ENCODE measurements around the gene ZNF740.
A peak's percentile ranks its signal among the peaks of the same experiment; 100 is the strongest.

ZNF740 gene

GRCh38 chr12:53212931-53213330, 32.4 kb downstream of the ZNF740 start:
- DNase-seq (ENCODE audit: low read depth in 2 of 2, low spot score in 1 of 2), result no peak

- DNase-seq (ENCODE audit: low read depth in 2 of 2, low spot score in 1 of 2), result peak; percentile 68
Observed at GRCh38 chr12:53213348-53213747, 32.8 kb downstream of the ZNF740 start.

GRCh38 chr12:53214221-53214620, 33.7 kb downstream of the ZNF740 start:
- no peak for DNase-seq (ENCODE audit: low read depth in 2 of 2, low spot score in 1 of 2)

DNA sequence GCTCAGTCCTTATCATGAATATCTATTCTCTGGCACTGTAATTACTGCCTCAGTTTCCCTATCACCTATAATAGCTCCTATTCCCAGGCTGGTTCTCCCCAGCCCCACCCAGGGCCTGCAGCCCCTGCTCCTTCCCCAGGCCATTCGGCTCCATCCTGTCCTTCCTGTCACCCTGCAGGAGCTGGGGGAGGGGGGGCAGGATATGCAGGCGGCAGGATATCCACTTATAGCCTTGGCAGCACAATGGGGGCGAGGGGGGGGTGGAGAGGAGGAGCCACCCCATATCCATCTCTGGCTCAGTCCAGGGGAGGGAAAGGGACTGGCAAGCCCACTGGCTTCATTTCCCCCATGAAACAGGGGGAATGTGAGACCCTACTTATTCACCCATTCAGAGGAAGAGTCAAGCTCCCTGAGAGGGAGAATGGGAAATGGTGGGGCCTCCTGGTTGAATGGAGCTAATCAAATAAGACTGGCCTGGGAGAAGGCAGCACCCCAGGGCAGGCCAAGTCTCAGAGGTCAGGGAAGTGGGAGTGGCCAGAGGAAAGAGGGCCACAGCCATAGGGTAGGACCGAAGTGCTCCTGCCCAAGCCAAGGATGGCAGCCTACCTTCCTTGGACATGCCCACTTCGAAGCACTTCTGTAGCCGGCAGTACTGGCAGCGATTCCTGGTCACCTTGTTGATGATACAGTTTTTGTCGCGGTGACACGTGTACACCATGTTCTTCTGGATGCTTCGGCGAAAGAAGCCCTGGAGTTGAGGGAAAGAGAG, 34.3 kb downstream of the ZNF740 start:
- DNase-seq (ENCODE audit: low read depth in 2 of 2, low spot score in 1 of 2), result no peak

DNA sequence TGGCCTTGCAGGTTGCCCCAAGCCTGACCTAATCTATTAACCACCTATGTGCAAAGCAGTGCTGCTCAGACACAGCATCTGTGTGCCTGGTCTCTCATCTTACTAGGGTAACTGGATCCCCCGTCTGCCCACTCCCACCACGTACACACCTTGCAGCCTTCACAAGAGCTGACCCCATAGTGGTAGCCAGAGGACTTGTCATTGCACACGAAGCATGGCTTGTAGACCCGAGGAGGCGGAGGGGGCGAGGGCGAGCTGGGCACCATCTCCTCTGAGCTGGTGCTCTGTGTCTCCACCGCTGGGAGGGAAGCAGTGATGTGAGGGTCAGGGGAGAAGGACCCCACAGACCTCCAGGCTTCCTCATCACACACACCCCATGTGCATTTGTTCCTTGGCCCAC, 35.0 kb downstream of the ZNF740 start:
- no peak for DNase-seq (ENCODE audit: low read depth in 2 of 2, low spot score in 1 of 2)

DNA sequence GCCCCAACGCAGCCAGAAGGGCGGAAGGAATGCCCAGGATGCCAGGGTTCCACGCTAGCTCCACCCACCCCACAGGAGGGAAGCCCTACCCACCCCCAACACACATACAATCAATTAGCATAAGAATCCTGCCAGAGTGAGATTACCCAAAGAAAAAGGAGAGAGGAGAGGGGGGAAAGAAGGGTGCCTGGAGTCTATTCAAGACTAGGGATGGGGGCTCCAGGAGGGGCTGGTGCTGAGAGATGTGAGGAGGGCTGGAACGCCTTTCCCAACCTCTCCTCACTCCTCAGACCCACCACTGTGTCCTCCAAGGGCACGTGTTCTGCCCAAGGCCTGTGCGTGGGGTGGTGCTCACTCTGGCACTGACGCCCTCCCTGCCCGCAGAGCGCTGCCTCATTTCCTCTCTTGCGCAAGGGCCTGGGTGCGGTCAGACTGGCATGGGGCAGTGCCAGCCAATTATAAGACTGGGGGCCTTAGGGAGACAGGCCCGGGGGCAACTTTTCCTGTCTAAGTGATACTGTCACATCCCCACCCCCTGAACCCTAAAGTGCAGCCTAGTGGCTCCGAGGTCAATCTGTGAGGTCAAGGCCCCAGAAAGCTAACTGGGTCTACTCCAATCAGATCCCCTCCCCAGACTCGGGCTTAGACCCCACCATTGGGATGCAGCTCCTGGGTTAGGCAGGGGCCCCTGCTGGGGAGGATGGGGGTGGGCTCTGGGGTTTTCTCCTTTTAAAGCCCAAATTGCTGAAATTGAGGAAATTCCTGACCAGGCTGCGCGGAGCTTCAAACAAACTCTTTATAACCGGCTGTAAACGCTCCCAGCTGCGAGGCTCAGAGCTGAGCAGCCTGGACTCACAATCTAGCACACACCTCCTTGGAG, 36.8 kb downstream of the ZNF740 start:
- DNase-seq (ENCODE audit: low read depth in 2 of 2, low spot score in 1 of 2), result no peak

- no peak for DNase-seq (ENCODE audit: low read depth in 2 of 2, low spot score in 1 of 2)
Observed at GRCh38 chr12:53217931-53218307, 37.4 kb downstream of the ZNF740 start.

GRCh38 chr12:53218551-53219291, 38.2 kb downstream of the ZNF740 start:
- no peak for DNase-seq (ENCODE audit: low read depth in 2 of 2, low spot score in 1 of 2)

GRCh38 chr12:53219292-53219955, 38.9 kb downstream of the ZNF740 start:
- peak; percentile 35 to 62 for DNase-seq (ENCODE audit: low read depth in 2 of 2, low spot score in 1 of 2)

GRCh38 chr12:53219956-53220693, 39.6 kb downstream of the ZNF740 start:
- DNase-seq (ENCODE audit: low read depth in 2 of 2, low spot score in 1 of 2), result peak; percentile 40 to 54

DNA sequence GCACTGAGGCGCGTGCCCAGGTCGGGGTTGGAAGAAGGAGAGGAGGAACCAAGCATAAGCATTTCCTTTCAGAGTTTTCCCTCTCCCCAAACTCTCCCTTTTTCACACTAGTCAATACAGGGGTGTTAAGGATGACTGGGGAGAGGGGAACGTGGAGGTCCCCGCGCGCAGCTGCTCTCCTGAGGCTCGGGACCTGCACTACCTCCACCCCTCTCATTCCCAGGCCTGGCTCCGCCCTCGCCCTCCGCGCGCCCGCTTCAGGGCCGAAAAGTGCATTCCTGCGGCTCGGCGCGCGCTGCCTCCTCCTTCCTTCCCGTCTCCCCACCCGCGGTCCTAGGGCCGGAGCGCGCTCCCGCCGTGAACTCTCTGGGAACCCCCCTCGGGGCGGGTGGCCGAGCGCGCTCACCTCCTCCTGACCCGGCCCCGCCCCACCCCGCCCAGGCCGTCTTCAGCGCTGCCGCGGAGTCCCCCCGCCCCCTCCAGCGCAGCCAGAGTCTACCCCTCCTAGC, 40.2 kb downstream of the ZNF740 start:
- peak; percentile 37 to 68 for DNase-seq (ENCODE audit: low read depth in 2 of 2, low spot score in 1 of 2)

GRCh38 chr12:53221203-53222080, 40.9 kb downstream of the ZNF740 start:
- DNase-seq (ENCODE audit: low read depth in 2 of 2, low spot score in 1 of 2), result no peak

DNA sequence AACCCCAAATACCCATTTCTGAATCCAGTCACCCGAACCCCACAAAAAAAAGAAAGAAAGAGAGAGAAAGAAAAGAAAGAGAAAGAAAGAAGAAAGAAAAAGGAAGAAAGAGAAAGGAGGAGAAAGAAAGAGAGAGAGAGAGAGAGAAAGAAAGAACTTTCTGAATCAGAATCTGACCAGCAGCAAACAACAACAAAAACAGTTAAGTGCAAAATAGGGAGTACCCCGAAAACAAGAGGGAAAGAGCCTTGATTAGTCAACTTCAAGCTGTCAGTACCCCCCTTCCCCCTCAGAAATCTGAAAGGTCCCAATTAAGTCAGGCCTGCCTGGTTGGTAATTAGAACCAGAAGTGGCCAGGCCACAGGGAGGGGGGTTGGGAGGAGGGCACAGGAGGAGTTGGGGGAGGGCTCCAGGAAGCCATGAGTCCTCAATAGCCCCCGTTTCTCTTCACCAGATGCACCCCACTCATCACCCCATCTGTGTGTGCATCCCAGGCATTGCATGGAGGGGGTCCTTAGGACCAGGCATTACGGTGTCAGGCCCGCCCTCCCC, 41.7 kb downstream of the ZNF740 start:
- DNase-seq (ENCODE audit: low read depth in 2 of 2, low spot score in 1 of 2), result no peak

DNA sequence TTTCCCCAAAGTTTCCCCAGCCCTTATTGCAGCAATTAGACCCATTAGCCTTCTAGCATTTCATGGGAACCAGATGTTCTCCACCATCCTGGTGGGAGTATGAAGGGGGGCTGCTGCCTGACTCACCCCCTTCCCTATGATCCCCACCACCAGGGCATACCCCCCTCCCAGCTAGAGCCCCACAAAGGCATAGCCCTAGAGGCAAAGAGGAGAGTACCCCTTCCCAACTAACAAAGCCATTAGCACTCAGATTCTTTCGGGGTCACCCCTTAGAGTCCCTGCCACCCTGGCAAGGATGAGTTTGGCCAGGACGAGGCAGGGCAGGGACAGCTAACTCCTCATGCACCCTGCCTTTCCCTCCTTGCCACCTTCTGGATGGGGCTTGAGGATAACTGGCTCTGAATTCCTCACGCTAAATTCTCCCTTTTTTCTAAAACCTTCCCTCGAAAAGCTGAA, 42.3 kb downstream of the ZNF740 start:
- no peak for DNase-seq (ENCODE audit: low read depth in 2 of 2, low spot score in 1 of 2)

GRCh38 chr12:53223389-53224060, 43.0 kb downstream of the ZNF740 start:
- DNase-seq (ENCODE audit: low read depth in 2 of 2, low spot score in 1 of 2), result no peak

GRCh38 chr12:53224061-53224896, 43.8 kb downstream of the ZNF740 start:
- no peak for DNase-seq (ENCODE audit: low read depth in 2 of 2, low spot score in 1 of 2)

DNA sequence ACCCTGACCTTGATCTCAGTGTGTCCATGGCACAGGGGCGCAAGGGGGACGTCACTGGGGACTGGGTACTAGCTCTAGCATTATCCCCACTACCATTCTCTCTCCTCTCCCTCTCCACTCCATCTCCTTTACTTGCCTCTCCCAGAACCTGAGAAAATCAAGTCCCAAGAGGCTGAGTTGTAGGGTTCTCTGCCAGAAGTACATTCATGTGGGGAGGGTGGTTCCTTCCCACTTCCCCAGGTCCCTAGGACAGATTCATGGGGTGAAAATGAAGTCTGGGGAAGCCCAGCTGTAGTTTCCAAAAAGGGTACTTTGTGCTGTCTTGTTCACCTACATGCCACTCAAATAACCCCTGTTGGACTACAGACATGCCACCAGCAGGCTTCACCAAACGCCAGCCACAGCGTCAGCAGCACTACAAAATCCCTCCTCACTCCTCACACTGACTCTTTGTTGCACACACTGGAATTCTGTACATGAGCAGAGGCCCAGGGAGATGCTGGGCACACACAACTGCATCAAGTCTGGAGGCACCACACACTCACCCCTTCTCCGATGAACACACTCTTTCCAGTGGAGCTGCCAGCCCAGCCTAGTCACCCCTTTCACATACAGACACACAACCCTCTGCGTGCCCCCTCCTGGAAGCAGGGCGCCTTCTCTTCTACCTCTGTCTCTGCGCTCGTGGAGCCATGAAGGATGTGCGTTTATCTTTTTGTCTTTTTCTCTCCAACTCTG, 44.5 kb downstream of the ZNF740 start:
- DNase-seq (ENCODE audit: low read depth in 2 of 2, low spot score in 1 of 2), result no peak
